GM18505 (cell line): Measurements from ENCODE around the gene KRTAP5-7.
"Not testable (repeated sequence)": the region's sequence is repeated elsewhere in the genome, so short reads cannot be mapped to it uniquely, and the experiment has no call there.

Experiments
- ATAC-seq: cut with Tn5 transposase; IDR thresholded peaks from one replicate; pipeline ENCODE4 v1.9.1; 2021; ENCODE audit not compliant: unreplicated experiment
- POLR2A ChIP-seq: IDR thresholded peaks from 4 replicates; pipeline ENCODE4 v1.6.1; 2011; ENCODE audit warnings: borderline replicate concordance; ENCODE audit not compliant: insufficient read depth, insufficient read length; ENCODE audit errors: extremely low read depth

KRTAP5-7 gene, protein sequence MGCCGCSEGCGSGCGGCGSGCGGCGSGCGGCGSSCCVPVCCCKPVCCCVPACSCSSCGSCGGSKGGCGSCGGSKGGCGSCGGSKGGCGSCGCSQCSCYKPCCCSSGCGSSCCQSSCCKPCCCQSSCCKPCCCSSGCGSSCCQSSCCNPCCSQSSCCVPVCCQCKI

DNA sequence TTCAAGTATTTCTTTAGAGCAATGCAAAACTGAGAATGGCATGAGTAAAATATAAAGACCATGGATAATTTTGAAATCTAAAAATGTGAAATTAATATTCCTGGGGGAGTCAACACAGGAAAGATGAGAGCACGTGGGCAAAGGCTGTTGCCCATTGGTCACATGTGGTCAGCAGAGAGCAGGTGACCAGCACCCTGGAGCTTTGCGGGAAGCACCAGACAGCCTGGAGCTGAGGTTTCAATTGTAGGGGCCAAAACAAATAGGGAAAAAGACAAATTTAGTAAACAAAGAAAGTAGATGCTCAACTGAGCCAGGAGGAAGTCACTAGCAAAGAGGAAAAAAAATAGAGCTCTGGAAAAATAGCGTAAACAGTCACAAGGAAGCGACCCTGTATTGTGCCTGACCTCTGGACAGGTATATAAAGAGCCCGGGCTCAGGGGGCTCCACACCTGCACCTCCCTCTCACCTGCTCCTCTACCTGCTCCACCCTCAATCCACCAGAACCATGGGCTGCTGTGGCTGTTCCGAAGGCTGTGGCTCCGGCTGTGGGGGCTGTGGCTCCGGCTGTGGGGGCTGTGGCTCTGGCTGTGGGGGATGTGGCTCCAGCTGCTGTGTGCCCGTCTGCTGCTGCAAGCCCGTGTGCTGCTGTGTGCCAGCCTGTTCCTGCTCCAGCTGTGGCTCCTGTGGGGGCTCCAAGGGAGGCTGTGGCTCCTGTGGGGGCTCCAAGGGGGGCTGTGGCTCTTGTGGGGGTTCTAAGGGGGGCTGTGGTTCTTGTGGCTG, at the start of gene KRTAP5-7:
Gene KRTAP5-7 (plus strand): TSS at position 472 of the 780 bp plus-strand sequence. CDS start 34 bp downstream, at position 506.
- not testable (repeated sequence) for ATAC-seq

DNA sequence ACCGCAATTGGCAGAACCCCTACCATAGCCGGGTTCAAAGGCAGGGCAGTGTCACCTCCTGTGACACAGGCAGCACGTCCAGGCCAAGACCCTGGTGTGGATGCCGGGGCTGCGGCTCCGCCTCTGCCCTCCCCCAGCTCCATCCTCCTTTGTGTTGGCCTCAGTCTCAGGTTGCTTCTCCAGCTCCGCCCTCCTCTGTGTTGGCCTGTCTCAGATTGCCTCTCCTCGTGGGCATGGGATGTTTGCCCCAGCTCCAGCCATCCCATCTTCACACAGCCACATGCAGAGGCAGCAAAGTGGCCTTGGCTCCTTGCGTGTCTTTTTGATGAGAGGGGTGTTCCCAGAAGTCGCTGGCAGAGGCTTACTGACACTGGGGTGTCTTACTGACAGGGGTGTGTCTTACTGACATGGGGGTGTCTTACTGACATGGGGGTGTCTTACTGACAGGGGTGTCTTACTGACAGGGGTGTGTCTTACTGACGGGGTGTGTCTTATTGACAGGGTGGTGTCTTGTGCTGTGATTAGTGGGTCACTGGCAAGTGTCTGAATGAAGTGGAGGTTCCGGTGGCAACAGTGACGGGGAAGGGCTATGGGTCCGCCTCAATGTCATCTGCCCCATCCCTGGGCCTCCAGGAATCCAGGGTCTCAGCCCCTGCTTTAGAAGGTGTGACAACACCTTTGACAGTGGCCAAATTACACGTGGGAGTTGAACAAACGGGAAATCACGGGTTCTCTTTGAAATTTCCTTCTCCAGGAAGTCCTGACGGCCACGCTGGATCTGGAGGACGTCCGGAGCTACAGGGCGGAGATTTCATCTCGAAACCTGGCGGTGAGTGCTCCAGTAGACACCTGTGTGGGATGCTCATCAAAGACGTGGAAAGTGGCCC, 49.2 kb upstream of the KRTAP5-7 start:
- no peak for ATAC-seq
- TF ChIP-seq POLR2A: no peak

DNA sequence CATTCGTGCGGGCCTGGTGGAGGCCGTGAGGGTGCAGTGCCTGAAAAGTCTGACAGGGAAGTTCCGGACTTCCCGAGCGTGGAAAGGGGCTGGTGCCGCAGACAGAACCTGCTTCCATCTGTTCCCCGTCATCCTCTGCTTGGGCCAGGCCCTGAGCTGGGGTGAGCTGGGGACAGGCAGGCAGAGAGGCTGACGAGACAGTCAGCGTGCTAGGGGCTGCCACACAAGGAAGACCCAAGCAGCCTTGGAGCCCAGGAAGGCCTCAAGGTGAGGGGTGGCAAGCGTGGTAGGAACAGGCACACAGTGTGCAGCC, 48.6 kb upstream of the KRTAP5-7 start:
- no peak for ATAC-seq
- TF ChIP-seq POLR2A: no peak

DNA sequence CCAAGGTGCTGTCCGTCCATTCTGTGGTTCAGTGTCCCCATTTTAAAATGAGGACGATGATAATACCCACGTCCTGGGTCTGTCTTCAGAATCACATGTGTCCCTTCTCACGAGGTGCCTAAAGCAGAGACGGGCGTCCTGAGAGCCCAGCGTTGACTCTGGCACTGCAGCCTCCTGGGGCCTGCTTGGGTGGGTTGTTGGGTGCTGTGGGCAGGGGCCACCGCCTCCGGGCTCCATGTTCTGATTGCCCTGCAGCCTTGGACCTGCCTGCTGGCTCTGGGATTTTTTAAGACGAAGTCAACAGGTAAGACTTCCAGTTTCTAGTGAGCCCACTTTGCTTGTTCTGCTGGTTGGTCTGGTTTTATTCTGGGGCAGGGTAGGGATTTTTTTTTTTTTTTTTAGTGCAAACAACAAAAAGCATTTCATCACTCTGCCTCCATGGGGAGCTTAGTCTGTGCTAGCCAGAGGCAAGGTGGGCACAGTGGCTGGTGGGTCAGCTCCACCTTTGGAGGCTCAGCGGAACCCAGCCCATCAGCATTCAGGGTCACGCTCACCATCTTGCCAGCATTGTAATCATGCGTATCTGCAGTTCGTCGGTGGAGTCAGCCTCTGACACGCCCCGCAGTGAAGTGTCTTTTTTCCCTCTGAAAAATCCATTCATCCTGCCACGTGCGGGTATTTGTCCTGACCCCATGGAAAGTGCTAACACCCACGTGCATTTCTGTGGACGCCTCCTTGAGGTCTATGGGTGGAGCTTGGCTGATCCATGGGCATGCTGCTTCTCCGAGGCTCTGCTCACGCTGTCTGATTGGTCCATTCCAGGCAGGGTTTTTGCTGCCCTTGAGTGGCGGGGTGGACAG, 45.7 kb upstream of the KRTAP5-7 start:
- ATAC-seq: no peak
- no peak for TF ChIP-seq POLR2A

DNA sequence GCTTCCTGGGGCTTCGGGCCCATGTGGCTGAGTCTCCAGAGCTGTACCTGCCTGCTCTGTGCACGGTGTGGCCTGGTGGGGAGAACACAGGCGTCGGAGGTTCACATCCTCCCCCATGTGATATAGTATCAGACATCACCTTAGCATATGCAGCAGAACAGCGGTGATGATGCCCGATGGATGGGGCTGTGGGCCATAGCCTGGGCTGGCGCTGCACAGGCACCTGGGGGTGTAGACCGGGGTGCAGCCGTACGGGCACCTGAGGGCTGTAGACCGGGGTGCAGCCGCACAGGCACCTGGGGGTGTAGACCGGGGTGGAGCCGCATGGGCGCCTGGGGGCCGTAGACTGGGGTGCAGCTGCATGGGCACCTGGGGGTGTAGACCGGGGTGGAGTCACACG, 44.9 kb upstream of the KRTAP5-7 start:
- TF ChIP-seq POLR2A: no peak
- no peak for ATAC-seq

DNA sequence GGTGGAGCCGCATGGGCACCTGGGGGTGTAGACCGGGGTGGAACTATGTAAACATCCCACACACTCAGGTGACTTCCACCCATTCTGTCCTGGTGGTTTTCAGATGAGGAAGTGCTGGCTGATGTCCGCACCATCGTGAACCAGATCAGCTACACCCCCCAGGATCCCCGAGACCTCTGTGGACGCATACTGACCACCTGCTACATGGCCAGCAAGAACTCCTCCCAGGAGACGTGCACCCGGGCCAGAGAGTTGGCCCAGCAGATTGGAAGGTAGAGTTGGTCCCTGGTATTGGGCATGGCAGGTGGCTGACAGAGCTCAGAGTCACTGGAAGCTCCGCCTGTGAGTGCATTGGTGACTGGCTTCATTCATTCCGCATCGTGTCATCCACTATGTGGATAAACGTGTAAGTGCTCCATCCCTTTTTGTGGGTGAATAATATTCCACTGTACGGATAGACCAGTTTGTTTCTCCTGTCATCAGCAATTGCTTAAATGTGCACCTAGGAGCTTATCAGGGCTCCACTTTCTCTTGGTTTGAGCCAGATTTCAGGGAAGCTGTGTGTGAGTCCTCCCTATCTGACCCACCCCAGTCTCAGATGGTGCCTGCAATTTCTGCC, 44.2 kb upstream of the KRTAP5-7 start:
- TF ChIP-seq POLR2A: no peak
- no peak for ATAC-seq

DNA sequence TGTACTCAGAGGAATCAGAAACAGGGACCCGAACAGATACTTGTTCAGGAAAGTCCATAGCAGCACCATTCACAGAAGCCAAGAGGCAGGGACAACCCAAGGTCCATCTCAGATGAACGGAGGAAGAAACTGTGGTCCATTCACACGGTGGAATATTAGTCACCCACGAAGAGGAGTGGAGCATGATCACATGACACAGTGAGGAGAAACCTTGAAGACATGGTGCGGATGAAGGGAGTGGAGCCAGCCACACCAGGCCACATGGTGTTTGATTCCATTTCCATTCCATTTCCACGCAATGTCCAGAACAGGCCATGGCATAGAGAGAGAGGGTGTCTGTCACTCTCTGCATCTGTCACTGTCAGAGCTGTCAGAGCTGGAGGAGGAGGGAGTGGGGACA, 43.4 kb upstream of the KRTAP5-7 start:
- no peak for ATAC-seq
- no peak for TF ChIP-seq POLR2A

DNA sequence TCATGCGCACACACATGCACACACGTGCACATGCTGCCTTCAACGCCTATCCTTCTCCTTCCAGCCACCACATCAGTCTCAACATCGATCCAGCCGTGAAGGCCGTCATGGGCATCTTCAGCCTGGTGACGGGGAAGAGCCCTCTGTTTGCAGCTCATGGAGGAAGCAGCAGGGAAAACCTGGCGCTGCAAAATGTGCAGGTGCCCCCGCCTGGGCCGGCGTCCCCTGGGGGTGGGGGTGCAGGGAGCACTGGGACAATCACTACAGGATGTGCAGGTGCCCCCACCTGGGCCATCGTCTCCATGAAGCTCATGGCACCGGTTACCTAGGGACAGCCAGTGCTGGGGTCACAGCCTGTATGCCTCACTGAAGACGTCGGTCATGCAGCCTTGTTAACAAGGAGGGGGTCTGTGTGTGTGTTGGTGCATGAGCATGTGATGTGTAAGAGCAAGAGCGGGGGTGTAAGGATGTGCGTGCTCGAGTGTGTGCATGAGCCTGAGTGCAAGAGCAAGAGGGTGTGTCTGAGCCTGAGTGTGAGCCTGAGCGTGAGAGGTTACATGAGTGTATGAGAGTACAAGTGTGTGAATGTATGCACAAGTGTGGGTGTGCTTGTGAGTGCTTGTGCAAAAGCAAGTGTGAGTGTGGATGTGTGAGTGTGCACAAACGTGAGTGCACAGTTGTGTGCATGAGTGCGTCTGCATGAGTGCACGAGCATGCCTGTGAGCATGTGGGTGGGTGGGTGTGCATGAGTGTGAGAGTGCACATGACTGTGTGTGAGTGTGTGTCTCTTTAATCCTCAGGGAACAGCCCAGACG, 42.6 kb upstream of the KRTAP5-7 start:
- no peak for TF ChIP-seq POLR2A
- no peak for ATAC-seq

DNA sequence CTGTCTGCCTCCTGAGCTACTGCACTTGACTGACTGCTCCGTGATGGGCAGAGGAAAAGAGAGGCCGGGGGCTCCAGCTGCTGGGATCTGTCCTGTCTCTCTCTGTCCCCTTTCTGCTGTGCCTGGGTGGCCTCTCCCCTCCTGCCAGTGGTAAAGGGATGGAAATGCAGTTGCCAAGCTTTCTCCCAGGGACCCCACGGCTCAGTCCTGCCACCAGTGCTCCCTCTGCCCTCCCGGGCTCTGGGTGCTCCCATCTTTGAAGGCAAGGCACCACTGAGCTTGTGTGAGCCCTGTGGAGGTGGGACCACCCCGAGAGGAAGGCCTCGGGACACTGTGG, 42.0 kb upstream of the KRTAP5-7 start:
- no peak for TF ChIP-seq POLR2A
- no peak for ATAC-seq

DNA sequence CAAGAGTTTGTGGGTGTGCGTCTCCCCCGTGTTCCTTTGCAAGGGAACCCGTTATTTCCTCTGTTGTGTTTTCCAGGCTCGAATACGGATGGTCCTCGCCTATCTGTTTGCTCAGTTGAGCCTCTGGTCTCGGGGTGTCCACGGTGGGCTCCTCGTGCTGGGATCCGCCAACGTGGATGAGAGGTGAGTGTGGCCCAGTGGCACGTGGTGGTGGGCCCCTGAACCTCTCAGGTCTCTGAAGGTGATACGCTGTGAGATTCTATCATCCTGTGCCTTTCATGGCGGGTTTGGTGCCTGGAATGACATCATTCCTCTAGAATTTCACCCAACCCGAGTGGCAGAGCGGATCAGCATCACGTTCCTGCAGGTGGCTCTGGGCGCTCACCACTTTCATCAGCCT, 41.6 kb upstream of the KRTAP5-7 start:
- ATAC-seq: no peak
- no peak for TF ChIP-seq POLR2A

DNA sequence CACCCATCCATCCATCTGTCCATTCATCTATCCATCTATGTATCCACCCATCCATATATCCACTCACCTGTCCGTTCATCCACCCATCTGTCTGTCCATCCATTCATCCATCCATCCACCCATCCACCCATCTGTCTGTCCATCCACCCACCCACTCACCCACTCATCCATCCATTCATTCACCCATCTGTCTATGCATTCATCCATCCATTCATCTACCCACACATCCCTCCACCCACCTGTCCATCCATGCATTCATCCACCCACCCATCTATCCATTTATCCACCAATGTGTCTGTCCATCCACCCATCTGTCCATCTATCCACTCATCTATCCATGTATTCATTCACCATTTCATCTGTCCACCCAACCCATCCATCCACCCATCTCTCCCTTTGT, 40.7 kb upstream of the KRTAP5-7 start:
- ATAC-seq: no peak
- no peak for TF ChIP-seq POLR2A

DNA sequence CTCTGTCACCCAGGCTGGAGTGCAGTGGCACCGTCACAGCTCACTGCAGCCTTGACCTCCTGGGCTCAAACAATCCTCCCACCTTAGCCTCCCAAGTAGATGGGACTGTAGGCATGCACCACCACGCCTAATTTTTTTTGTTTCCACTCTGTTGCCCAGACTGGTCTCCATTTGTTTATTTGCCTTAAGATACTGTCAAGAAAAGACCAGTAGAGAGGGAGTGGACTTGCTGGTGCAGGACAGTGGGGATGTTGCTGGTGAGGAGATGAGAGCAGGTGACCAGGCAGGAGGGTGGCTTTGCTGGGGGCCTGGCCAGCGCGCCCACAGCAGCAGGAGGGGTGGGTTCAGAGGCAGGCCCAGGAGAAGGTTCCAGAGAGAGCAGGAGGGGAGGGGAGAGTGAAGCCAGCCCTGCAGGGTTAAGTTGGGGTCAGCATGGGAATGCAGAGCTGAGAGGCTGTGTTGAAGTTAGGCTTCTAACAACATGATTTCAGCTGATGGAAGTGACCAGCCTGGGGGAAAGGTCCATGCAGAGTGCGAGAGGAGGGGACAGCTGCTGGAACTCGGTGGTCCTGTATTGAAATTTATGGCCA, 38.3 kb upstream of the KRTAP5-7 start:
- TF ChIP-seq POLR2A: no peak
- no peak for ATAC-seq
